TTC549 (cell line): ENCODE measurements around the gene MBP.

ENCODE experiments used
- FAIRE-seq: peaks from 2 replicates; lab custom pipeline; 2012; peaks lifted over from hg19 to GRCh38; lab: Jason Lieb, UNC

MBP gene

GRCh38 chr18:77047803-77048419 lies 84.7 kb downstream of the MBP start:
- no peak for FAIRE-seq

DNA sequence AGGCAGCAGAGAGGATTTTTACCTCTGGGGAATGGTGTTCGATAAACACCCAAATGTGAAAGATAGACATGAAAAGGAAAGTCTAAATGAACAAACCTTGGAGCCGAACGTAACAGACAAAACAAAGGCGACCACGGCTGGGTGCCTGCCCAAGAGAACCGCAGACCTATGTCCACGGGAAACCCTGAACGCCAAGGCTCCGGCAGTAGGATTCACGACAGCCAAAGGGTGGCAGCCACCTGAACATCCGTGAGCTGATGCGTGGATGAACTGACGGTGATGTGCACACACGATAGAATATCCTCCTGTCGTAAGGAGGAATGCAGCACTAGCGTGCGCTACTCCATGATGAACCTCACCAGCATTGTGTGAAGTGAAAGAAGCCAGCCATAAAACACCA lies 85.6 kb downstream of the MBP start:
- FAIRE-seq: no peak

GRCh38 chr18:77046409-77046808 lies 86.2 kb downstream of the MBP start:
- no peak for FAIRE-seq

DNA sequence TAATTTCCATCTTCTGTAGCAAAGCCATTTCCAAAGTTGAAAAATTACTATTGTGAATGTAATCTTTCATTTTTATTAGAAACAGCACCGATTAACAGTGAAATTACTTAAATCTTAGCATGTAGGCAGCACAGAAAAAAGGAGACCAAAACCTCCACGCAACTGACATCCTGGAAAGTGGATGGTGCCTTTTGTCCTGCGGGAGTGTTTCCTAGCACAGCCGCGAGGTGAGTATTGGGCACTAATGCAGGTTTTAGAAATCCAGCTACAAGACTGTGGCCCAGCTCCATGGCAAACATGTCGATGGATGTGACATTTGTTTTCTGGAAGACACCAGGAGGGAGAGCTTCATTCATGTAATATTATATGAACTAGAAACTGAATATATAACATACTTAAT lies 86.9 kb downstream of the MBP start:
- no peak for FAIRE-seq

DNA sequence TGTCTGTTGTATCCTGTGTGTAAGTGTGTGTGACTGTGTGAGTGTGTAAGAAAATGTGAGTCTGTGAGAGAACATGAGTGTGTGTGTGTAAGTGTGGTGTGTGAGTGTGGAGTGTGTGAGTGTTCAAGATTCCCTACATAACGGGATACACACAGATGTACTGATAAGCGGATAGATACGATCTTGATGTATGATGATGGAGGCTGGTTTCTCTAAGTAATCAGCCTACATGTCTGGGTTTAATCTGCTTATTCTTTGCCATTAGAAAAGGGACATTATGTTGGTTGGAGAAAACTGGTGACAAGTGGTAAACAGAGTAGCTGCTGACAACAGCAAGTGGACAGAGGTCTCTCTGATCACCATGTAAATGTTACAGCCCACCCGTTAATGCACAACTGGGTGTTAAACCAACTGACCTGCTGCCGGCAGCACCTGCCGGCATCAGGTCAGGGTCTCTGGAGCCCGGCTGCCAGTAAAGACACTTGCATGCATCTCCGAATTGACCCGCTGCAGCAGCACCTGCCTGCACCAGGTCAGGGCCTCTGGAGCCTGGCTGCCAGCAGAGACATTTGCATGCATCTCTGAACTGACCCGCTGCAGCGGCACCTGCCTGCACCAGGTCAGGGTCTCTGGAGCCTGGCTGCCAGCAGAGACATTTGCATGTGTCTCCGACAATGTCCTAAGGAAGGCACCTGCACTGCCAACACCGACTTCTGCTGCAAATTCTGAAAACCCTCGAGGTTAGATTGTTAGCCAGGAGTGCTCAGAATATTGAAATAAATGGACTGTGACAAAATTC lies 87.5 kb downstream of the MBP start:
- no peak for FAIRE-seq

- no peak for FAIRE-seq
These were observed 88.9 kb downstream of the MBP start for GRCh38 chr18:77043541-77044280.

DNA sequence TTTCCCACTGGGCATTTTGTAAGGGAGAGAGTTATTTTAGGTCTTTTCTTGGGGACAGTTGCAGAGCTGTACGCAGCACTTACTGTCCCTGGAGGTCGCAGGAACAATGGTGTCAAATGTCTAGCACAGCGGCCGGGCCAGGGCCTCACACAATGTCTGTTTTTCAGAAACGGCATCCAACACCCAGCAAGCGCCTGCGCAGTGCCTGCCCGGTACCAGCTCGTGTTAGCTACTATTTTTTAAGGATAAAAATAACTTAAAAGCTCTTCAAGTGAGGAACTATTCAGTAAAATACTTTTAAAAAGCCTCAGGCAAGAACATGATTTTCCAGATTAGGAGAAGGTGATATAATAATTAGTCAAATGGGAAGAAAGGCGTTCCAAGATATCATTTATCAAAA lies 90.0 kb downstream of the MBP start:
- FAIRE-seq: no peak

- no peak for FAIRE-seq
These were observed 93.1 kb downstream of the MBP start for GRCh38 chr18:77039196-77040130.

- no peak for FAIRE-seq
These were observed 94.3 kb downstream of the MBP start for GRCh38 chr18:77038182-77038858.

- FAIRE-seq: no peak
These were observed 95.0 kb downstream of the MBP start for GRCh38 chr18:77037567-77037966.

- no peak for FAIRE-seq
These were observed 97.0 kb downstream of the MBP start for GRCh38 chr18:77035380-77036187.

GRCh38 chr18:77033575-77033974 lies 99.0 kb downstream of the MBP start:
- no peak for FAIRE-seq

DNA sequence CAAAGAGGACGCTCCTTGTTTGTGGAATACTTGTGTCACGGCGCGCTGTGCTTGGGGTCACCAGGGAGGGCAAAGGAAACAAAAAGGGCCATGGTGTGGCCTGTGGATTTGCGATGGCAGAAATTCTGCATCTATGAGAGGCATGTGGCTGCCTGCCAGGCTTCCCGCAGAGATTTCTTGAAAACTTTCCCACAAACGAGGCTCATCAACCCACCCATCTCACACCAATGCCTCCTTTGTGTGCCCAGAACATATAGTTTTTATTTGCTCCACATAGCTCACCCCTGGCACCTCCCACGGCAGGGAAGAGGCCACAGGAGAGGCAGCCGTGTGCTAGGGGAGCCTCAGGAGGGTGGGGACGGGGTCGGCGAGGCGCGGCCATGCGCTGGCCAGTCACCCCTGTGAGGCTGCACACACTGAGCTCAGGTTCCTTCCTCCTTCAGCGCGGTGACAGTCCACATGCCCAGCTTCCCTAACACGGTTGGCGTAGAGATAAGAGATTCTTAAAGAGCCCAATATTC lies 100.3 kb downstream of the MBP start:
- no peak for FAIRE-seq

DNA sequence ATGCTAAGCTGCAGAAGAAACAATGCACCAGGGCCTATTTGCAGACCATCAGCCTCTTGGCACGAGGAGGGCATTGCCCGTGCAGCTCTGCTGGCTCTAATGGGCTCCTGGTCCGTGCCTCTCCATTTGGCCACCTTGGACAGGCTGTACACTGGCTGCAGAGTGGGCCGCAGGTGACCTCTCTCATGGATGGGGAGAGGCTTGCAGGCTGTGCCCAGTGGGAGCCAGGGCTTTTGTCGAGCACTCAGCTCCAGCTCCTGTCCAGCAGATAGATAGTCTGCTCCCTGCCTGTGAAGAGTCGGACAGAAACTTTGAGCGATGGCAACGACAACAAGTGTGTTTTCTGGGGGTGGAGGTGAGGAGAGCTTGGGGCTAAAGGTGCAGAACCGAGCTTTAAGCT lies 100.9 kb downstream of the MBP start:
- FAIRE-seq: no peak

GRCh38 chr18:77030201-77030600 lies 102.4 kb downstream of the MBP start:
- FAIRE-seq: no peak

DNA sequence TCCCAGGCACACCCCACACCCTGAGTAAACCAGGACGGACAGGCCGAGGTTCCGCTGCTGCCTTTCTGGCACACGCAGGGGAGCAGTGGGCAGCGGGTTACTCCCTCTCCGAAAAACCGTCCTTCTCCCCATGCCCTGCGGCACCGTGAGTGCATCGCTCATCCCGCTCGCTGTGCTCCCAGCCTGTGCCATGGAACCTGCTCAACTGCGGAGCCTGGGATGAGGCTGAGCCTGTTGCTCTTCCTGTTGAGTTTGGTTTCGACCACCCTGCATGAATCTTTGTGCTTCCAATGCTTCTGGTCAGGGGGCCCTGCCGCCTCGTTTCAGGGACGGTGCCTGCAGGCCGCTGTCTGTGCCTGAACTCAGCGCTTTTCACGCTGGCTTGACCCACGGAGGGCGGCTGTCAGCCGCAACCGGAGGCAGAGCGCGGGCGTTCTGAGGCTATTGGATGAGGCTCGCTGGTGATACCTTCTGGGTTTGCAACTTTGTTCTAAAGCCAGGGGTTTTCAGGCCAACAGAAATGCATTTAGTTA lies 106.7 kb downstream of the MBP start:
- FAIRE-seq: no peak

- no peak for FAIRE-seq
These were observed 107.5 kb downstream of the MBP start for GRCh38 chr18:77025123-77025522.

DNA sequence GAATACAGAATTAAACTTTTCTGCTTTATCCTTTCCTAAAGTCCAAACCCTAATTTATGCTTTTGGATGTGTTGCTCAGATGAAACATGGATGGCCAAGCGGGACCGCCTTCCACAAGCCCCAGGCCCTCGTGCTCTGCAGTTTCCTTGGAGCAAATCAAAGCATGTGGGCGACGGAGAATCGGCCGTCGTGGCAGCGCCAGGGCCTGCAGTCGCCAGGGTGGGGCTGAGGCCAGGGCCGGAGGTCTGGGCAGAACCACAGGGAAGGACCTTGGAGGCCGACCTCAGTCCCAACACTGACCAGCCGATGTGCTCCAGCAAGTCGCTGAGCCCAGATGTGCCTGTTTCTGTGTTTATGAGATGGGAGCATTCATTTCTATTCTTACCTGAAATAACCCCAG lies 108.1 kb downstream of the MBP start:
- FAIRE-seq: no peak

GRCh38 chr18:77023102-77023782 lies 109.3 kb downstream of the MBP start:
- no peak for FAIRE-seq

DNA sequence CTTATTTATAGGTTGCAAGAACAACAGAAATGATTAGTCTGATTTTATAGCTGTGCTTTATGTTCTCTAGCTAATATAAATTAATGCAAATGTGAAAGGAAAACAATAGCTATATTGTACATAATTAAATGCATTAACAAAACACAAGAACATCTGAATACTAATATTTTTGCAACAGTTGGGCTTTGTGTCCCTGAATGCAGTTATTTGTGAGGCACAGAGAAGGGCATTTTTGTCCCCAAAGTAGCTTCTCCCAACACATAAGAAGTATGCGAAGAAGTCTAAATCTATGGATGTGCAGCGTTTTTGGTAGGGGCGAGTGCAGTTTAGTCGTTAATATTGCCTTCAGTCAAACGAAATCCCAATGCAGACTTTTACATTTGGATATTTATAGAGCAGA lies 110.0 kb downstream of the MBP start:
- no peak for FAIRE-seq
